HG02759 (cell line): ENCODE data around the gene IL10RB.

ENCODE experiments used
- ATAC-seq: cut with Tn5 transposase; IDR thresholded peaks from one replicate; pipeline ENCODE4 v1.9.1; 2021; ENCODE audit warnings: mild to moderate bottlenecking, moderate library complexity; ENCODE audit not compliant: unreplicated experiment

Gene IL10RB

DNA sequence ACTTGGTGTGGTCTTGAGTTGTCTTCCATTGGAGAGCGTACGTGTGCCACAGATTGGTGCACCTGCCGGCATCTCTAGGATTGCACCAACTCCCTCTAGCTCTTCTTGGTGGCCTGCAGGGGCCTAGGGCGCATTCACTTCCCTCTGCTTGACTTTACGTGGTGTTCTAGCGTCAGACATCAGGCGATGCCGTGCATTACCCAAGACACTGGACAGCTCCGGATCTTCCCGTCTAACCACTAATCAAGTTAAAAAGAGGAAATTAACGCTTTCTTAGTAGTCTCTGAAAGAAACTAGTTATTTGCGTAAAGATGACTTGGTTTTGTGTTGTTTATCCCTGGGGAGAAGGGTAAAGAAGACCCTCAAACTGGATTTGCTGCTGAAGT lies 510 bp upstream of the IL10RB start:
- ATAC-seq, result peak; percentile 25

DNA sequence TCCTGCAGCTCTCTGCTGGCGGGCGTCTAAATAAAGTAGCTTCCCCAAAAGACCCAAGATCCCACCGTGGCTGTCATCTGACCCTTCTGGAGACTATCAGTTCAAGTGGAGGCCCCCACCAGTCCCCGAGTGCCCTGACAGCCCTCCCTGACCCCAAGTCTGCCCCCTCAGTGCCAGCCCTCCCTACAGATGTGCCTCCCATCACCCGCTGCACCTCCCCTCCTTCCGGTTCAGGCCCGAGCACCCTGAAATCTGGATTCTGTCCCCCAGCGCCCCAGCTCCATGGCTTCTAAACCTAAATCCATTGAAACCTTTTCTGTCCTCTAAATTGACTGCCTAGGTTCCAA lies 595 bp downstream of the IL10RB start:
- no peak for ATAC-seq

DNA sequence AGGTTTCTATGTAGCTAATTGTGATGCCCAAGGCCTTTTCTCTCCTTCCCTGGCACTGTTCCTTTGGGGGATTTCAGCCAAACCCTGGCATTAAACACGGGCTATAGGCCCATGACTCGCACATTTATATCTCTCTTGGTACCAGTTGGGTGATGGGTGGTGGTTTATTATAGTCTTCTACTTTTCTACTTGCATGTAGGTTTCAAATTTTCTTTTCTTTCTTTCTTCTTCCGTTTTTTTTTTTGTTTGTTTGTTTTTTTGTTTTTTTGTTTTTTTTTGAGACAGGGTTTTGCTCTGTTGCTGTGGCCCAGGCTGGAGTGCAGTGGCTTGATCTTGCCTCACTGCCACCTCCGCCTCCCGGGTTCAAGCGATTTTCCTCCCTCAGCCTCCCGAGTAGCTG lies 1.1 kb downstream of the IL10RB start:
- ATAC-seq, result no peak

DNA sequence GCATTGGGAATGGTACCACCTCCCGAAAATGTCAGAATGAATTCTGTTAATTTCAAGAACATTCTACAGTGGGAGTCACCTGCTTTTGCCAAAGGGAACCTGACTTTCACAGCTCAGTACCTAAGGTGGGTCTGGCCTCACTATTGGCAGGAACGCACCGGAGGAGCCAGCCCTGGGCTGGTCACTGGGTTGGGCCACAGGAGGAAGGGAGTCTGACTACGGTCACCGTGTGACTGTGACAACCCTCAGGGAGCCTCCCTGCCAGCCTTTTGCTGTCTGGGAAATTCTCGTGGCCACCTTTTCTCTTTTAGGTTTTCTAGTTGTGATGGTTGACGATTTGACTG lies 2.2 kb downstream of the IL10RB start:
- ATAC-seq, result peak; percentile 2

DNA sequence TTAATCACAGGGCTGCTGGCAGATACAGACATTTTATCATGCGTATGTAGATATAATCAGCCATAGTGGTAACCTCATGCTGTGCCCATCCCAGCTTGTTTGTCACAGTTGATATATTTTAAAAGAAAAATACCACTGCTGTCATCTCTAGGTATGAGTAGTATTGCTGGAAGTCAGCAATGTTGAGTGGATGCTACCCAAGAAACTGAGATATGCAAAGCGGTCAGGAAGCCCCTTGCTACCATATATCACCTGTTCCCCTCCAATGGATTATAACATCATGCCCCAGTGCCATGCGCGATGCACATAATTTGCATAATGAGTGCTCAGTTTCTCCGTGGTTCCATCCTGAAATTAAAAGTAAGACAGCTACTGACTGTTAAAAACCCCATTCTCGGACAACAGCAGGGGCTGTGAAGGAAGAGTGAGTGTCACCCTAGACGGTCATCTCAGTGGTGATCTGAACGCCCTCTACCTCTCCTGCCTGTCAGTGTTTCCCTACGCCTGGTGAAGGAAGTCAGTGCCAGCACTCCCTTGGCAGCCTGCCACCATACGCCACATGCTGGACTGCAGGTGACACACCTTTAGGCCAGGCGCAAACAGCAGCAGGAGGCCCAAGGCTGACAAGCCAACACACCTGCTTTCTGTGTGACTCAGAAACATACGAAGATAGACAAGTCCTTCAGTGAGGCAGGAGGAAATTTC lies 2.7 kb downstream of the IL10RB start:
- ATAC-seq, result peak; percentile 61

DNA sequence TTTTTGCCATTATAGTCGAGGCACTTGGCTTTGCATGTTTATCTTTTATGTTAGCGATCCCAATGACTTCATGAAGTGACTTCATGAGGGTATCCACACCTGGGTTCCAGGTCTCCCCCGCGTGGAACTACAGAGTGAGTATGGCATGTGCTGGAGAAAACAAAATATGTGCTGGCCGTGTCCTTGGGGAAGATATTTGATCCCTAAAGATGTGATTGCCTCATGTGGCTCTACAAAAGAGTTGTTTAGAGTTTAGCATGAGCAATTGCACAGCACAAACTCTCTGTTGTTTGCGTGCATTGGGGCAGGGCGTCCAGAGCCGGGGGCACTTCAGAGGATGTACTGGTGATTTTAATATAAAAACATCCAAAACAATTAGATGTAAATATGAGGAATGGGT lies 4.8 kb downstream of the IL10RB start:
- ATAC-seq, result no peak

DNA sequence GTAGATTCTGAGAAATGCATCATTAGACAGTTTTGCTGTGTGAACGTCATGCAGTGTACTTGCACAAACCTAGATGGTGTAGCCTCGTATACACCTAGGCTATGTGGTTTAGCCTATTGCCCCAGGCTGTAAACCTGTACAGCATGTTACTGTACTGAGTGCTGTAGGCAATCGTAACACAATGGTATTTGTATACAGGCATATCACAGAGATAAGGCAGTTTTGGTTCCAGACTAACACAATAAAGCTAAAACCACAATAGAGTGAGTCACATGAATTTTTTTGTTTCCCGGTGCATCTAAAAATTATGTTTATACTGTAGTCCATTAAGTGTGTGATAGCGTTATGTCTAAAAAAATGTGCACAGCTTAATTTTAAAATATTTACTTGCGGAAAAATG lies 6.9 kb downstream of the IL10RB start:
- ATAC-seq, result no peak

DNA sequence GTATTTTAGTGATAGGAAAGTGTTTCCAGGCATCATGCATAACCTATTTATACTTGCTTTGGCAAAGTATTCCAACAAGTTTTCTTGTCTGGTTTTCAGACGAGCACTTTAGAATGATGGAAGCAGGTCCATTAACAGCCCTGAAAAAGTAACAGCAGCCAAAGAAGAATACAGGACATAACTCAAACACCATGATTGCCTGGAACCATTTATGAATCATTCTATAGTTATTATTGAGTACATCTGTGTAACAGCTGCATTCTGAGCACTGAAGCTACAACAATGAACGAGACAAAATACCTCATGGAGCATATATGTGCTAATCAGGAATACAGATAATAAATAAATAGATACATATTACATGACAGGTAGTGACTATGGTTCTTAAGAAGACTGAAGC lies 12.6 kb downstream of the IL10RB start:
- ATAC-seq, result no peak

DNA sequence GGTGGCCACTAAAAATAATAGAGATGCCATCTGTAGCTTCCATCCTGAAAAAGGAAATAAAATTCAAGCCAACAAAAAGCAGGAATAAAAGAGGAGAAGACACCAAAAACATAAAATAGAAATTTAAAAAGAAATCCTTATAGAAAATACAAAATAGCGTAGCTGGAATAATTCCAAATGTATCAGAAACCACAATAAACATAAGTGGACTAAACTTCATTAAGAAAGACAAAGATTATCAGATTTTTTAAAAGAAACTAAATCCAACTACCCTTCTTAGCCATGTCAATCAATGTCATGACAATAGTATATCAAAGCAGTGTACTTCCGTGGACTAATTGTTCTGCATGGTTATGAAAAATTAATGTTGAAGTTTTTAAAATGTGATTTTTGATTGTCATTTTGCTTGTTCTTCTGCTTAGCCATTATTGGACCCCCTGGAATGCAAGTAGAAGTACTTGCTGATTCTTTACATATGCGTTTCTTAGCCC lies 13.2 kb downstream of the IL10RB start:
- no peak for ATAC-seq

DNA sequence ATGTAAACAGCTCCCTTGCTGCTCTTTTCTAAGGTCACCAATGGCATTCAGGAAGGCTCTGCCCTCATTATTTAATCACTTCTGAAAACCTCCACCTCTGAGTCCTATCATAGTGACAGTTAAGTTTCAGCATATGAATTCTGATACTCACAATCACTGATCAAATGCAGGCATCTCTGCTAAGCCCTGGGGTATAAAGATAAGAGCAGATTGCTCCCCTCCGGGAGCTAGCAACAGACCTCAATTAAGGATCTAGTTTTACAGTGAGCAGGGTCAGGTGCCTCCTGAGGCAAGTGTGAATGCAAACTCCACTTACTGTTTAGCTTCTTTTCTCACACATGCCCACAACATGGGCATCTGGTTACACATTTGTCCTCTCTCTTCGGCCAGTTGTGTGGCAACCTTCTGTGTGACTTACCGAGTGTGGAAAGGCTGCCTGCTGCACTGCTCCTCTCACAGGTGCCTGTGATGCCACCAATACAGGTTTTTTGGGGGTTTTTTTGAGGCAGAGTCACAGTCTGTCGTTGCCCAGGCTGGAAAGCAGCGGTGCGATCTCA lies 15.0 kb downstream of the IL10RB start:
- no peak for ATAC-seq

DNA sequence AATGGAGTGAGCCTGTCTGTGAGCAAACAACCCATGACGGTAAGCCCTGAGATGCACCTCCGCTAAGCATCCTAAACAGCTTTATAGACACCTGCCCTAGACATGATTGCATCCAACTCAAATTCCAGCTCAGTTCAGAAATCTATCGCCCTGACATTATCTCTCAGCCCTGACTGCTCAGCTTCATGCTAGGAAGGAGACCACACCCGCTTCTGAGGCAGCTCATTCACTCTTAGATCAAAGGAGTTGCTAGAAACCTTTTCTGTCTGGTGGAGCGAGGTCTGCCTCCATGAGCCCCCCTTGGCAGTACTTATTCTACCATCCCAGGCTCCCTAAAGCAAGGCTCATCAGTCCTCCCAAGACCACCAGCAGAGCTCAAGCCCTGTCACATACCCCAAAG lies 17.0 kb downstream of the IL10RB start:
- ATAC-seq, result no peak

DNA sequence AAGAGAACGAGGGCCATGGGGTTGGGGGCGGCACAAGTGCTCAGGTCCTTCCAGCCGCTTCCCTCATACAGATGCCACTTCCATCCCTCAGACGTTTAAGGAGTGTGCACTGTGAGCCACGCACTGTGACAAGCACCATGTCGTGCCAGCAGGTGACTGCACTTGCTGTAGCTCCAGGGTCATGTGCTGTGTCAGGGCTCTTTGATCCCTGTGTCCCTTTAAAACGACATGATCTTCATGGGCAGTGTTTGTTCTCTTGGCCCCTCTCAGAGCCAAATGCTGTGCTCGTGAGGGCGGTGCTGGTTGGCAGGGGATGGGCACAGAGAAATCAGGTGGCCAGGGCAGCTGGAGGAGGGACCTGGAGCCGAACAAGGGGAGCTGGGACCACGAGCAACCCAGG lies 19.9 kb downstream of the IL10RB start:
- no peak for ATAC-seq

DNA sequence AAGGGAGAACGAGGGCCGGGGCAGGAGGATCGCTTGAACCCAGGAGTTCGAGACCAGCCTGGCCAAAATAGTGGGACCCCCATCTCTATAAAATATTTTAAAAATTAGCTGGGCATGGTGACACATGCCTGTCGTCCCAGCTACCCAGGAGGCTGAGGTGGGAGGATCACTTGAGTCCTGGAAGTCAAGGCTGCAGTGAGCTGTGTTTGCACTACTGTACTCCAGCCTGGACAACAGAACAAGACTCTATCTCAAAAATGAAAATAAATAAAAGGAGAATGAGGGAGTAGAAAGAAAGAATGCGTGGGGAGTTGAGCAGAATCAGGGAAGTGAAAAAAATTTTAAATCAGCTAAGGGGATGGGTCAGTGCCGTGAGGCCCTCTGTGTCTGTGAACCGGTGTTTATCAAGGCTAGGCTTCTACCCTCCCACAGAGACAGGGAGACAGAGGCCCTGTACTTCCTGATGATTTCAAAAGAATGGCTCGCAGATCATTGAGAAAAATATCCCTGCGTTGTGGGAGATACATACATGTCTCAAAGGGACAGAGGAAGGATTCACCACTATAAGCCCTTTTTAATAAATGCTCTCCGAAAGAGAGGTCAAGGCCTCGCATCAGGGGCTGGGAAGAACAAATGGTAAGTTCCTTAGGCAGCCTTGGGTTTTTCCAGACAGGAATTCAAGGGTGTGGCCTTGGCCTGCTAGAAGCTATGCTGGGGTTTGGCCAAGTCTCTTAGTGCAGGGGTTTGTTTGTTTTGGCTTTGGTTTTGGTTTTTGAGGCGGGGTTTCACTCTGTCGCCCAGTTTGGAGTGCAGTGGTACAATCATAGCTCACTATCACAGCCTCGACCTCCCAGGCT lies 20.7 kb downstream of the IL10RB start:
- no peak for ATAC-seq

DNA sequence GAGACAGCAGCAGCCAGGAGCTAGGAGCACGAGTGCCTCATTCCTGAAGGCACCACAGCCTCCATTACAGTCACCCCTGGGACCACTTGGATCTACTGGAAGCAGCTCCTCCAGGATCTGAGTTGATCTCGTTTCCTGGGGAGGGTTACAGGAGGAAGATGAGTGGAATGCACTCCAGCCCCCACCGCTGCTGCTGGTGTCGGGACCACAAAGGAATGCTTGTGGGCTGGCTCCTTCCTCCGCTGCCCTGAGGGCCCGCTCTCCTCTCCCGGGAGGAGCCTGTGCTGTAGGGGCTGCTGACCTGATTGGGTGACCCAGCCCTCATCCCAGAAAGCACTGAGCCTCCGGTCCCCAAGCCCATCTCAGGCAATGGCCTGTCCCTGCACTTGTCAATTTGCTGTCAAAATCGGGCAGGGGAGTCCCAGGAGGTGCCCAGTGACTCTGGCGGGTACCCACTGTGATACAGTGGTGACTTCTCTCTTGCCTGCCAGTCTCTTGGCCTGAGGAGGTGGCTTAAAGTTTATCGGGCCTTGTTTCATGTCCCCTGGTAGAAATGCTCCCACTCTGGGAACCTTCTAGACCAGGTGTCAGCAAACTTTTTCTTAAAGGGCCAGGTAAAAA lies 23.1 kb downstream of the IL10RB start:
- ATAC-seq, result no peak

DNA sequence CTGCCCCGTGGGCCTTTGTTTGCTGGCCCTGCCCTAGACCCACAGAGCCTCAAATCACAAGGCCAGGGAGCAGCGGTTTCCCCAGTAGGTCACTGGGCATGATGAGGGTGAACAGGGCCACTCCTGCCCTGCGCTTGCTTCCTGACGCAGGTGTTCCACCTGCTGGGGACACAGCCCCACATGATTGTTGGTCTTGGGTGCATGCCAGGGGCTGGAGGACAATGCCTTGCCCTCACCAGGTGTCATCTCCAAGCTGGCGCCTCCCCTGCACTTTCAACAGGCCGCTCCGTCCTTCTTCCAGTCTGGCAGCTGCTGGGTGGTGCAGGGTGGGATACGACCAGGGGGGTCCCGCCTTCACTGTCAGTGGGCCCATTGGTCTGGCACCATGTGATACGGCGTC lies 24.3 kb downstream of the IL10RB start:
- ATAC-seq, result no peak

DNA sequence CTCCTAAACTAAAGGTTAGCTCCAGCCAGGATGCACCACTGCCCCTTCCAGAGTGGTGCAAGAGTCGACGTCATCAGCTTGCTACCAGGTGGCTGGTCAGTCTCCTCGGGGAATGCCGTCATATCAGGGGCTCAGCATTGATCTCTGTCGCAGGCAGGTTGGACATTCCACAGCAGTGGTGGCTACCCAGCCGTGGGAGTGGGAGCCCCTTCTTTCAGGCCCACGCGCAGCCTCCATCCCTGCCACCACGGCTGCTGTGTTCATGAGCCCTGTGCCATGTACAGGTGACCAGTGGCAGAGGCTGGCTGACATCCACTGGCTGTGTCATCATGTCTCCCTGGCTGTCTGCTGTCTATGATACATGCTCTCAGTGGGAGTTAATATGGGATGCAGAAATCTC lies 25.5 kb downstream of the IL10RB start:
- ATAC-seq, result no peak

DNA sequence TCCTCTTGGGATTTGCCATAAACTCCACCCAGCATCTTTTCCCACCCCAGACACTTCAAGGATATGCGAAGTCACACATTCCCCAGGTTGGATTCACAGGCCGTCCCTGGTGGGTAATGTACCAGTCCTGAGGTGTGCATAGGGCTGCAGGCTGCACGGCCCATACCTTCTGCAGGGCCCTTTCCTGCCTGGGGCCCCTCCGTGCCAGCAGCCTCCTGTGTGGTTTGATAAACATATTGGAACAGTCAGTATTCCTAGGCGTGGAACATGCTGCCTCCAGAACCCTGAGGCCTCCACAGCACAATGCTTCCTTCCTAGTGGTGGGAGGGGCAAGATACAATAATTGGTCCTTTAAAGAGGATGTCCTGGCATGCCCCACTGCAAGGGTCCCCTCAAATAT lies 26.6 kb downstream of the IL10RB start:
- ATAC-seq, result no peak

DNA sequence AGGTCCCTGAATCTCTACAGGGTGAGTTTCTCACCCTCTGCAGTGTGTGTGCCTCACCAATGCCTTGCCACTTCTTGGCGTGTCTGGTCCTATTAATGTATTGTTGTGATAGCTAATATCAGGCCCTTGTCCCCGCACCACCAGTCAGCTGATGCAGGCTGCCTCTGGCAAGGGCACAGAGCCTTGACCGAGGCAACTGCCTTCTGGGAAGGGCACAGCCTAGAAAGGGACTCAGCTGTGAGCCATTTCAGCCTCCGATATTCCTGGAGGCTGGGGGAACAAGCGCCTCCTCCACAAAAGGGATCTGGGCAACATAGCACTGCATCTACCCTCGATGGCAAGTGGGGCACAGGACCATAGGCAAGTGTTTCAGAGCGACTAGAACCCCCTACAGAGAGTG lies 27.0 kb downstream of the IL10RB start:
- ATAC-seq, result no peak

DNA sequence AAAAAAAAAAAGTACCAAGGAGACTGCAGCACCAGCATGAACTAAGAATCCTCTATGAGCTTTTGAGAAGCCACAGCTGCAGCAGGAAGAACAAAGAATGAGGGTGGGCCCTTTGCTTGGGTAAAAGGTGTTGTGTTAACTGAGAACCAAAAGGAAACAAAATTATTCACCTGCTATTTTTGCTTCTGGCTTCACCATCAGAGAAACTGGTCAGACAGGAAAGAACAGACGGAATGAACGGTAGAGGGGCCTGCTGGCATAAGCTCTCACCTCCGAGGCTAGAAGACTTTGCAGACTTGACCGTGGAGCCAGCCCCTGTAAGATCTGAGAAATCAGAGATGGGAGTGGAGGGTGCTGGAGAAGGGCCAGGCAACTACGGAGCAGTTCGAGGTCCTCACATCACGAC lies 27.6 kb downstream of the IL10RB start:
- no peak for ATAC-seq

DNA sequence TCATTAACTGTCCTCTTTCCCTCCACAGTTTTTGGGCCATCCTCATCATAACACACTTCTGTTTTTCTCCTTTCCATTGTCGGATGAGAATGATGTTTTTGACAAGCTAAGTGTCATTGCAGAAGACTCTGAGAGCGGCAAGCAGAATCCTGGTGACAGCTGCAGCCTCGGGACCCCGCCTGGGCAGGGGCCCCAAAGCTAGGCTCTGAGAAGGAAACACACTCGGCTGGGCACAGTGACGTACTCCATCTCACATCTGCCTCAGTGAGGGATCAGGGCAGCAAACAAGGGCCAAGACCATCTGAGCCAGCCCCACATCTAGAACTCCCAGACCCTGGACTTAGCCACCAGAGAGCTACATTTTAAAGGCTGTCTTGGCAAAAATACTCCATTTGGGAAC lies 30.0 kb downstream of the IL10RB start:
- ATAC-seq, result no peak

DNA sequence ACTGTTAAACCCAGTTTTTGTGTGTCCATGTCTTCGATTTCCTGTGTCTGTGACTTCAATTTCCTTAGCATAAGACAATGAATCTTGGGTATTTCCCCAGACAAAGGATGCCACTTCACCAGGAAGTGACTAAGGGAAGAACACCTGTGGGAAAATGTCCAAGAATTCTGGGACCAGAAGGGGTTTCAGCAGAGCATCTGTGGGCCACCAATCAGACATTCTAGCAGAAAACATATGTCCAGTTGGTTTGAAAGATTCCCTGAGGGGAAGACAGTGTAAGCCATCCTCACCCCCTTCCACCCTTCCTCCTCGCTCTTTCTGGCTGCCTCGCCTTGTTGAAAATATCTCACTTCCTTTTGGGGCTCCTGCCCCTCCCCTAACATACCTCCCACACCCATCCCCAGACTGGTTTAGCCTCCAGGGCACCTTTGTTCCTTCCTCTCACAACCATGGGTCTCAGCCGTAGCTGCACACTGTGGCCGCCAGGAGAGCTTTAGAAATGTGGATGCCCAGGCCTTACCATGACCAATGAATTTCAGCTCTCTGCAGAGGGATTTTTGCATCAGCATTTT lies 33.1 kb downstream of the IL10RB start:
- ATAC-seq, result peak; percentile 70
